NCI-H2171 (cell line): ENCODE measurements around the gene RNASET2.
"Not testable (repeated sequence)": the region's sequence is repeated elsewhere in the genome, so short reads cannot be mapped to it uniquely, and the experiment has no call there.

Source experiments
- DNase-seq: peaks from one replicate; lab custom pipeline; 2025; lab: John Stamatoyannopoulos, UW

Gene RNASET2

DNA sequence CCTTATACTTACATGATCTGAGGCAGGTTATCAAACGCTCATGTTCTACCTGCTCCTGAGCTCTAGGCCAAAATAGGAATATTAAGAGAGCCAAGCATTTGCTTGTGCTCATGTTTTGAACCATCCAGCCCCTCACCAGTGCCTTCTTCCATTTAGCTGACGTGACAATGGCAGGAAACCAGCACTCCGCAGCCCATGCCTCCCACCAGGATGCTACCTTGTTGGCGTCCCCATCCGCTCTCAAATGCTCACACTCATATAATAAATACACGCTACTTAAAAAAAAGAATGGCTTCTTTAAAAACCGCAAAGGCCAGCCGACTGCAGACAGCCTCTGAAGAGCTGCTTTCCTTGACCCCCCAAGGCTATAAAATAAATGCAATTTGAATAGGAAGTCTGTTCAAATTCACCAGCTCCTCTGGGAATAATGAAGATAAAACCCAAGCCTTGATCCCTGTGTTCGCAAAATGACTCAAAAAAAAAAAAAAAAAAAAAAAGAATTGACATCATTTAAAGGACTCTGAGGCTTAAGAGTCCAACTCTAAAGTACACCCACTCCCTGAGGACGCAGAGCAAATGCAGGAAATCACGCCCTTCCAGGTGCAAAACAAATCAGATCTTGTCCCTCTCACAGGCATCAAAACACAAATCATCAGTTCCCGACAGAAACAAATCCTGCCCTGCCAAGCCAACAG lies 29.0 kb downstream of the RNASET2 start:
- DNase-seq, result no peak

- no peak for DNase-seq
Measured at GRCh38 chr6:166926748-166927147, 29.6 kb downstream of the RNASET2 start.

- DNase-seq, result no peak
Measured at GRCh38 chr6:166925141-166925996, 31.0 kb downstream of the RNASET2 start.

DNA sequence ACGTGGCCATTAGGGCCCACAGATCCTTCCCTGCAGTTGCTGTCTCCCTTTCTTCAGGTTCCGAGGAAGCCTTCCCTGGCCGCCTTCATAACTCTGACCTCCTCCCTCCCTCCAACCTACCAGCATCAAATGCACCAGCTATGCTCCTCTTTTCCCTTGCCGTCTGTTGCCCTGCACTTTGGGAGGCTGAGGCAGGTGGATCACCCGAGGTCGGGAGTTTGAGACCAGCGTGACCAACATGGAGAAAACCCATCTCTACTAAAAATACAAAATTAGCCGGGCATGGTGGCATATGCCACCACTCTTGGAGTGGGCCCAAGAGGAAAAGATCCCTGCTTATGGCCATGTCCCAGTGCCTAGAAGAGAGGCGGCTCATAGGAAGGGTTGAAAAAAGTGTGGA lies 31.8 kb downstream of the RNASET2 start:
- no peak for DNase-seq

GRCh38 chr6:166922937-166923336 lies 33.4 kb downstream of the RNASET2 start:
- DNase-seq, result no peak

DNA sequence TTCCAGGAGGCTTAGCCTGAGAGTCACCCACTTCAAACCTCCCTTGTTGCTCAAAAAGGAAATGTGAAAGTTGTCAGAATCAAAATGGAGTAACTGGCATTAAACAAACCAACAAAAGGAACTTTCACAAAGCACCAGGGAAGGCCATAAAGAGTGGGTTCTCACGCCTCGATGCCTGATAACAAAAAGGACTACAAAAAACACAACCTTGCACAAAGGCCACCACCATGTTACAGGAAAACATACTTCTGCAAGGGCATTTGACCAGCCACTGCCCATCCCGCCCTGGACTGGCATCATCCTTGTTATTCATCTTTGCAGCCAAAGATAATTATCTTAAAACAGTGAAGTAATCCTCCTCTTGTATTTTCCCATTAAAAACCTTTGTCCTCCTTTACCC lies 34.8 kb downstream of the RNASET2 start:
- no peak for DNase-seq

GRCh38 chr6:166916824-166917223 lies 39.5 kb downstream of the RNASET2 start:
- DNase-seq, result no peak

DNA sequence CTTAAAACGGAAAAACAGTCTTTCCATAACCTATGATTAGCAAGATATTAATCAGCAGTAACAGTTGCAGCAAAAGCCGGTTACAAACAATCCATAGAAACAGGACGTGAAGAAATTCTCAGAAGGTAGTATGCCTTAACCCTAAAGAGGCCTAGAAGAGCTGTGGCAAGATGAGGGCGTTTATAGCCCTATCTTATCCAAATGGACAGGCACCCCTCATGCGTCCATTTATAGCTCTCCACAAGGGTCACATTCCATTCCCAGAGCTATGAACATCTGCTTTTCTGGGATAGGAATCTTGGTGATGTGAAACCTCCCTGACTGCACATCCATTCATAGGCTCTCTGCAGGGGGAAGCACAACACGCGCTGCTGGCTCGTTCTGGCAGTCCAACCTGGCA lies 40.9 kb downstream of the RNASET2 start:
- not testable (repeated sequence) for DNase-seq

DNA sequence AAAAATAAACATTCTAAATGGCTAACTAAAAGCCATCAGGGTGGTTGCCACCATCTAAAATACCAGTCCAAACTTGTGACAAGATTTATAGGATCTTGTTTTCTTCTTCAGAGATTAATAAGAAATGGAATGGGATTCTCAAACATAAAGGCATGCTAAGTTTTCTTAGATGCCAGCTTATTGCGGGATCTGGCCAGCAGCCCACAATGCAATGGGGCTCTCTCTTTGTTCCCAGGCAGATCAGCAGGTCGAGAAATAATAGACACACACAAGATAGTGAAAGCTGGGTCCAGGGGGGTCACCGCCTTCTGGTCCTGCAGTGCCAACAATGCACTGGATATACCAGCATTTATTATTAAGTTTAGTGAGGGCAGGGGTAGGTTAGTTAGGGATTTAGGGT lies 41.4 kb downstream of the RNASET2 start:
- not testable (repeated sequence) for DNase-seq

GRCh38 chr6:166911248-166911677 lies 45.1 kb downstream of the RNASET2 start:
- DNase-seq, result no peak

GRCh38 chr6:166910601-166911000 lies 45.7 kb downstream of the RNASET2 start:
- DNase-seq, result no peak

- no peak for DNase-seq
Measured at GRCh38 chr6:166908811-166909210, 47.5 kb downstream of the RNASET2 start.

- no peak for DNase-seq
Measured at GRCh38 chr6:166907871-166908806, 48.2 kb downstream of the RNASET2 start.

DNA sequence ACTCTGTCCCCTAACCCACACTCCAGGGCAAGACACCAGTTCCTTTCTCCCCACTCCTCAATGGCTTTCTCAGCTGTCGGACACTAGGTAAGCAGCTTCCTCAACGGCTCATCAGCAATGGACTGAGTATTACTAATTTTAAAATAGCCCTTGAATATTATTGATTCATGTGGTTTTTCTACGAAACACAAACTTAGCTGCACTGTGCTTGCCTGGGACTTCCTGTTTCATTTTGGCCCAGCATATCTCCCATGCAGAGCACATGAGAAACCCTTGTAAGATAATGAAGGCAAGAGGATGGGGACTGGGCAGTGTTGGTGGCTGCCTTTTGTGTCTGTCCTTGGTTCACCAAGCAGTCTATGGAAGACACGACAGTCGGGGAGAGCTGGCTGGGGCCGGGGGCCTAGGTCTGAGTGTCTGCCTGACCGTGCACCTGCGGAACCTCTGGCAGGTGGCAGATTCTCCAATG lies 48.9 kb downstream of the RNASET2 start:
- DNase-seq, result no peak

DNA sequence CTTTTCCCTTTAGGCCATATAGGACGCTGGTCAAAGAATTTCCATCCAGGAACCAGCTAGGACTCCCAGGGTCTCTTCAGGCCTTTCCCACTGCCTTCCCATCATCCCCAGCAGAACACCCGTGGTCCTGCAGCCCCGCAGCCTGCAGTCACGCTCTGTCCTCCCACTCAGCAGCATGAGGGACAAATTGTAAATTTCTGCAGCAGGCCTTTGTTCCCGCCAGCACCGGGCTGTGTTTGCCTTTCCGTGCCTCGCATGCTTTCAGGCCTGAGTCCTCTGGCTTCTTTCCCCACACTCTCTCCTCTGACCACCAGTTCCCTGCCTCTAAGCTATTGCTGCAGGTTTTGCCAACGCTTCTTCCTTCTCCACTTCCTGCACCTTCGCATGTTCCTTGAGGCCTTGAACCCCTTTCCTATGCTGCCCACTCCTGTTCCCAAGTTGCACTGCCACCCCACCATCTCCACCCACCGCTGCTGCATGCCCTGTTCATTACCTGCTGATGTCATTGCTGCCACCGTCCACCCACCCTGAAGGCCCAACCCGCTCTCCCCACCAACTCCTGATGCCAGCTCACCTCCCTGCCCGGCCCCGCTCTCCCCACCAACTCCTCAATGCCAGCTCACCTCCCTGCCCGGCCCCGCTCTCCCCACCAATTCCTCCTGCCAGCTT lies 49.8 kb downstream of the RNASET2 start:
- no peak for DNase-seq

- no peak for DNase-seq
Measured at GRCh38 chr6:166905505-166906134, 50.7 kb downstream of the RNASET2 start.

DNA sequence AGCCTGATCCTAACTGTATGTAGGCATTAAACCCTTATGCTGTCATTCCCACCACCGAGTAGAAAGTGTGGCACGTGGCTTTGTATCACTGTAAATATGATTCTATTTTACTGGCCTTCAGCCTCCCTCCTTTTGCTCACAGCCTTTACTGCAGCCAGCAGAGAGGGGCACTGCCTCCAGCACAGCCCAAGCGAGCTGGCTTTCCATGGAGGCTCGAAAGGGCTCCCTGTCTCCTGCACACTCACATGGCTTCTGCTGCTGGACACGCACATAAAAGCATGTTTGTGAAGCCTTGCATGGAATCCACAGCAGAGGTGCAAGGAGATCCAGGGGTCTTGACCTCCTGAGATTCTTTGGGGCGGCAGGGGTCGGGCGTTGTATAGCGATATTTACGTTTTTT lies 51.3 kb downstream of the RNASET2 start:
- no peak for DNase-seq

- no peak for DNase-seq
Measured at GRCh38 chr6:166904101-166904746, 52.1 kb downstream of the RNASET2 start.

DNA sequence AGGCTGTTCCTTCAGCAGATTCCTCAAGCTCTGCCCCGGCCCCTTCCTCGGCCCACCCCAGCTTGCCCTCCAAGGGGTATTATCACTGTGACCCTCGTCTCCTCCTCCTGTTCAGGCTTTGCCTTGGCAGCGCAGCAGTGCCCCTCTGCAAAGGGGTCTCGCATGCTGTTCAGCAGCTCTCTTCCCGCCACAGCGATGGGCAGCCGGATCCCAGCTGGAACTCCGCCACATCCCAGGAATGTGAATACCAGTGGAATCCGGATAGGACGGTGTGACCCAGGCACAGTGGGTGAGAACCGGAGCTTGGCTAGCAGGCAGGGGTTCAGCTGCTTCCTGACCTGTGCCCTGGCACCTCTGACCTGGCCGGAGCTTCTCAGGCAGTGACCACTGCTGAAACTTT lies 52.9 kb downstream of the RNASET2 start:
- no peak for DNase-seq

GRCh38 chr6:166903027-166903426 lies 53.3 kb downstream of the RNASET2 start:
- no peak for DNase-seq
